NT2/D1 (cell line): ENCODE data around the gene PTPN6.

ENCODE experiments used
- SUZ12 ChIP-seq: IDR thresholded peaks from 2 replicates; pipeline ENCODE4 v1.6.1; 2011; ENCODE audit not compliant: insufficient read length, insufficient read depth; ENCODE audit errors: extremely low read depth
- YY1 ChIP-seq: IDR thresholded peaks from 2 replicates; pipeline ENCODE4 v1.6.1; 2011; ENCODE audit not compliant: insufficient read length, insufficient read depth
- ZNF274 ChIP-seq: IDR thresholded peaks from 2 replicates; pipeline ENCODE4 v1.6.1; 2011; ENCODE audit warnings: mild to moderate bottlenecking, low read depth, low read length

GRCh38 chr12:6979453-6979852 is 28.3 kb downstream of the PTPN6 start:
- no peak for TF ChIP-seq YY1
- no peak for TF ChIP-seq ZNF274
- TF ChIP-seq SUZ12: no peak
